HTR-8/SVneo (cell line): ENCODE data around the gene SEPHS1.

Experiments used
- DNase-seq: peaks from one replicate; pipeline ENCODE4 v3.0.0; 2011; ENCODE audit warnings: low spot score, mixed read lengths; ENCODE audit not compliant: insufficient read length
- FAIRE-seq: peaks from 2 replicates; lab custom pipeline; 2011; peaks lifted over from hg19 to GRCh38; lab: Jason Lieb, UNC

The SEPHS1 gene

GRCh38 chr10:13329565-13329964, 18.5 kb downstream of the SEPHS1 start:
- DNase-seq (no peak), FAIRE-seq (no peak)

GRCh38 chr10:13328613-13329012, 19.5 kb downstream of the SEPHS1 start:
- FAIRE-seq, result no peak

GRCh38 chr10:13328126-13328525, 20.0 kb downstream of the SEPHS1 start:
- DNase-seq (no peak), FAIRE-seq (peak; percentile 16)

More at GRCh38 chr10:13328613-13329012, 19.5 kb downstream of the SEPHS1 start:
- DNase-seq, result no peak

GRCh38 chr10:13327534-13327933, 20.6 kb downstream of the SEPHS1 start:
- DNase-seq (no peak), FAIRE-seq (no peak)

- FAIRE-seq (no peak), DNase-seq (no peak)
These were observed 25.4 kb downstream of the SEPHS1 start for GRCh38 chr10:13322615-13323148.

GRCh38 chr10:13321576-13321975, 26.5 kb downstream of the SEPHS1 start:
- FAIRE-seq, result no peak
- DNase-seq, result no peak

GRCh38 chr10:13319166-13319565, 28.9 kb downstream of the SEPHS1 start:
- no peak for FAIRE-seq
- DNase-seq, result no peak

GRCh38 chr10:13317474-13317873, 30.6 kb downstream of the SEPHS1 start:
- DNase-seq, result no peak

GRCh38 chr10:13316635-13317311, 31.3 kb downstream of the SEPHS1 start:
- no peak for DNase-seq
- no peak for FAIRE-seq

More at GRCh38 chr10:13317474-13317873, 30.6 kb downstream of the SEPHS1 start:
- no peak for FAIRE-seq

- DNase-seq (no peak), FAIRE-seq (no peak)
These were observed 32.7 kb downstream of the SEPHS1 start for GRCh38 chr10:13315361-13315760.

- DNase-seq, result no peak
- FAIRE-seq, result no peak
These were observed 36.9 kb downstream of the SEPHS1 start for GRCh38 chr10:13311177-13311575.

GRCh38 chr10:13310518-13311176, 37.4 kb downstream of the SEPHS1 start:
- FAIRE-seq, result no peak
- no peak for DNase-seq

- FAIRE-seq (no peak), DNase-seq (no peak)
These were observed 38.3 kb downstream of the SEPHS1 start for GRCh38 chr10:13309792-13310191.

- no peak for DNase-seq
- FAIRE-seq, result no peak
These were observed 40.0 kb downstream of the SEPHS1 start for GRCh38 chr10:13308096-13308495.

- DNase-seq (no peak), FAIRE-seq (no peak)
These were observed 42.0 kb downstream of the SEPHS1 start for GRCh38 chr10:13306103-13306502.

GRCh38 chr10:13302821-13303555, 45.1 kb downstream of the SEPHS1 start:
- no peak for DNase-seq
- FAIRE-seq, result no peak

GRCh38 chr10:13299437-13300287, 48.4 kb downstream of the SEPHS1 start, which contains the start of gene PHYH:
Gene PHYH, minus strand, starts transcription at chr10:13300064. Its CDS starts 22 bp downstream, at chr10:13300042.
- DNase-seq (peak; percentile 83), FAIRE-seq (no peak)

GRCh38 chr10:13298748-13299436, 49.2 kb downstream of the SEPHS1 start:
- no peak for DNase-seq
- no peak for FAIRE-seq

GRCh38 chr10:13296476-13296875, 51.6 kb downstream of the SEPHS1 start:
- FAIRE-seq, result no peak
- DNase-seq, result no peak
